WTC11 (cell line): ENCODE results near the gene CYP11A1. TPM values are rescaled to one million over a fixed set of nuclear protein-coding genes. Genes with fewer than 3 reads are reported as not detected.

Experiments
- ATAC-seq: fragments of 200-7000 bp; cut with Tn5 transposase; 2 replicates; pipeline ENCODE4 v1.10.0; 2021; ENCODE audit warnings: mild to moderate bottlenecking, moderate library complexity
- CTCF ChIA-PET: fragments of 300-600 bp; sonication (Branson Sonifier 250); formaldehyde crosslinking; loops from one replicate; lab custom pipeline; 2021; ENCODE audit warnings: antibody characterized with exemption; lab: Charles Lee
- POLR2A ChIA-PET: fragments of 350-600 bp; sonication (Branson Sonifier 250); formaldehyde crosslinking; loops from one replicate; lab custom pipeline; 2021; ENCODE audit warnings: antibody characterized with exemption; lab: Charles Lee
- DNase-seq: peaks from one replicate; pipeline ENCODE4 v3.0.0; 2021; ENCODE audit warnings: low spot score
- H3K27ac Mint-ChIP-seq: 2 replicates; pipeline ENCODE4 v1.8.0; 2021; ENCODE audit warnings: mixed read lengths
- H3K27me3 Mint-ChIP-seq: 2 replicates; pipeline ENCODE4 v1.8.0; 2021; ENCODE audit warnings: low read depth, mild to moderate bottlenecking, moderate library complexity, mixed read lengths
- H3K36me3 Mint-ChIP-seq: 2 replicates; pipeline ENCODE4 v1.8.0; 2021; ENCODE audit warnings: mixed read lengths
- H3K4me1 Mint-ChIP-seq: 2 replicates; pipeline ENCODE4 v1.8.0; 2022; ENCODE audit warnings: mixed read lengths
- H3K4me3 Mint-ChIP-seq: 2 replicates; pipeline ENCODE4 v1.8.0; 2021; ENCODE audit warnings: mild to moderate bottlenecking, moderate library complexity, mixed read lengths
- H3K9me3 Mint-ChIP-seq: 2 replicates; pipeline ENCODE4 v1.8.0; 2021; ENCODE audit warnings: mixed read lengths
- CBFB ChIP-seq: sonication (generic); formaldehyde crosslinking; IDR thresholded peaks from 2 replicates; pipeline ENCODE4 v1.8.1; 2022; ENCODE audit warnings: mild to moderate bottlenecking, low read depth, missing genetic modification reagents
- CTCF ChIP-seq: fragments of 200-600 bp; IDR thresholded peaks from 2 replicates; pipeline ENCODE4 v1.8.0; 2022; ENCODE audit warnings: antibody characterized with exemption
- IRF1 ChIP-seq: sonication (generic); formaldehyde crosslinking; IDR thresholded peaks from 2 replicates; pipeline ENCODE4 v1.8.0; 2023; ENCODE audit warnings: missing genetic modification reagents
- IRF2 ChIP-seq: sonication (generic); formaldehyde crosslinking; IDR thresholded peaks from 2 replicates; pipeline ENCODE4 v1.8.0; 2022; ENCODE audit warnings: low read depth, missing genetic modification reagents, borderline replicate concordance
- JUN ChIP-seq: sonication (generic); formaldehyde crosslinking; IDR thresholded peaks from 2 replicates; pipeline ENCODE4 v1.8.0; 2023; ENCODE audit warnings: mild to moderate bottlenecking, missing genetic modification reagents
- NFATC4 ChIP-seq: fragments of 250-450 bp; sonication (Bioruptor Pico); IDR thresholded peaks from 2 replicates; pipeline ENCODE4 v1.9.0; 2021; ENCODE audit warnings: mild to moderate bottlenecking
- NR1H2 ChIP-seq: sonication (generic); formaldehyde crosslinking; IDR thresholded peaks from 2 replicates; pipeline ENCODE4 v1.9.0; 2021; ENCODE audit warnings: mild to moderate bottlenecking, moderate library complexity, missing genetic modification reagents
- OVOL2 ChIP-seq: fragments of 250-450 bp; sonication (Bioruptor Pico); IDR thresholded peaks from 2 replicates; pipeline ENCODE4 v1.9.0; 2021; ENCODE audit warnings: mild to moderate bottlenecking, borderline replicate concordance
- ZBTB43 ChIP-seq: sonication (generic); formaldehyde crosslinking; IDR thresholded peaks from 2 replicates; pipeline ENCODE4 v1.8.1; 2023; ENCODE audit warnings: mild to moderate bottlenecking, missing genetic modification reagents
- ZNF138 ChIP-seq: sonication (generic); formaldehyde crosslinking; conservative IDR thresholded peaks from 2 replicates; pipeline ENCODE4 v1.8.1; 2022; ENCODE audit warnings: mild to moderate bottlenecking, moderate library complexity, missing genetic modification reagents
- ZNF263 ChIP-seq: sonication (generic); formaldehyde crosslinking; IDR thresholded peaks from 2 replicates; pipeline ENCODE4 v1.8.1; 2022; ENCODE audit warnings: low read depth, mild to moderate bottlenecking, moderate library complexity, missing genetic modification reagents
- microRNA-seq: library from miRNA; unstranded; fragments of <30 nt; microRNA quantifications from one replicate; pipeline ENCODE4 v1.2.0, GENCODE V29; 2022; ENCODE audit warnings: borderline number of aligned reads
- total RNA-seq: library from RNA; stranded (reverse); gene quantifications from 3 replicates; pipeline ENCODE4 v1.2.3, GENCODE V29; 2021

CYP11A1 gene
- total RNA-seq, 1 experiment from 2014 or later, result 3.4 TPM

GRCh38 chr15:74290645-74291044 is 76.8 kb downstream of the CYP11A1 start (continued):
- no peak for TF ChIP-seq CTCF
- no peak for TF ChIP-seq OVOL2 (CRISPR knock-in tag)
- TF ChIP-seq IRF1, result no peak
- TF ChIP-seq ZBTB43 (CRISPR knock-in tag), result no peak
- TF ChIP-seq JUN (CRISPR knock-in tag), result no peak
- TF ChIP-seq ZNF138 (CRISPR knock-in tag), result no peak
- no peak for TF ChIP-seq IRF2 (CRISPR knock-in tag)
- TF ChIP-seq NR1H2, result no peak
- TF ChIP-seq ZNF263, result no peak
- TF ChIP-seq, all 79 proteins: peak for 0

- Mint-ChIP-seq H3K4me1 (peaks cover 23% of the 10 kb centered on the region), H3K27me3 (peaks cover 56% of the 10 kb centered on the region), H3K9me3 (no peaks in the 10 kb centered on the region), H3K36me3 (no peaks in the 10 kb centered on the region), H3K27ac (no peak overlapping the region), H3K4me3 (no peak overlapping the region)
- POLR2A ChIA-PET, result no interaction called here
- CTCF ChIA-PET, result no interaction called here
- DNase-seq (no peak), ATAC-seq (no peak)
- no peak for TF ChIP-seq CBFB (CRISPR knock-in tag)
- no peak for TF ChIP-seq NFATC4 (CRISPR knock-in tag)
- TF ChIP-seq, all 79 proteins: peak for 0
Measured at GRCh38 chr15:74289671-74290070, 77.8 kb downstream of the CYP11A1 start.

Small RNA genes within 50 kb of the gene (microRNA-seq; reads per million reads assigned to microRNA genes)
- gene MIR6881, result not detected

Other genes with a start within 250 kb of the CYP11A1 start
- gene ISLR2, start 237.1 kb downstream of the CYP11A1 start, total RNA-seq, result 8.1 to 9.4 TPM (median 8.9 TPM) in 3 replicates
- 0.50 to 0.63 TPM (median 0.62 TPM) in 3 replicates for gene ISLR, start 193.9 kb downstream of the CYP11A1 start, total RNA-seq
- 20.1 to 23.2 TPM (median 21.7 TPM) in 3 replicates for gene STRA6, start 164.9 kb downstream of the CYP11A1 start, total RNA-seq
- 5.6 to 10.6 TPM (median 6.1 TPM) in 3 replicates for gene CCDC33, start 131.3 kb downstream of the CYP11A1 start, total RNA-seq
- 13.7 to 17.9 TPM (median 14.2 TPM) in 3 replicates for gene SEMA7A, start 66.3 kb upstream of the CYP11A1 start, total RNA-seq
- gene UBL7, start 93.5 kb upstream of the CYP11A1 start, total RNA-seq, result 62.1 to 70.1 TPM (median 70.1 TPM) in 3 replicates
- 122 to 133 TPM (median 124 TPM) in 3 replicates for gene ARID3B, start 173.6 kb upstream of the CYP11A1 start, total RNA-seq
- gene CLK3, start 248.2 kb upstream of the CYP11A1 start, total RNA-seq, result 45.2 to 48.1 TPM (median 46.3 TPM) in 3 replicates